ENCODE measurements around the gene SYNJ2BP.
A peak's percentile ranks its signal among the peaks of the same experiment; 100 is the strongest.
"Not testable (repeated sequence)": the region's sequence is repeated elsewhere in the genome, so short reads cannot be mapped to it uniquely, and the experiment has no call there.

Gene SYNJ2BP, protein sequence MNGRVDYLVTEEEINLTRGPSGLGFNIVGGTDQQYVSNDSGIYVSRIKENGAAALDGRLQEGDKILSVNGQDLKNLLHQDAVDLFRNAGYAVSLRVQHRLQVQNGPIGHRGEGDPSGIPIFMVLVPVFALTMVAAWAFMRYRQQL

DNA sequence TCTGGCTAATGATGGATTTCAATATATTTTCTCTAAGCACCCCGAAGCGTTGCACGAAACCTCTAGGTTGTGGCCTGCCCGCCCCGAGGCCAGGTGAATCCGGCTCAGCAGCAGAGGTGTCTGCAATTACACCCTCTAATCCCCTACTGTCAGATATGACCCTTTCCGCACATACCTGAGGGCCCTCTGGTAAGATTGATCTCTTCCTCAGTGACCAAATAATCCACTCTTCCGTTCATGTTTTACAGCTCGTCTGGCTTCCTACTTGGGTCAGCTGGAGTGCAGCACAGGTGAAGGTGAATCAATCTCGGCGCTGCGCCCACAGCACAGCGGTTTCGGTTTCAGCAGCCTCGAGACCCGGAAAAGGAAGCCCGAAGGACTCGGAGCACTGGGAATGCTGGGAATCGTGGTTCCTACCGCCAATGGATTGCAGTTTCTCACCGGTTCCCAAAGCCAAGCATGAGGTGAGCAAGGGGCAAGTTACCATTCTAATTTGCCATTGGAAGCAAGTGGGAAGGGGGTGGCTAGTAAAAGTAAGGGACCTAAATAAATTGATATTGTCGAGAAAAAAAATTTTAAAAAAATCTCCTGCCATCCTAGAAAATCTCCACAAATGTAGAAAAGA lies at the start of gene SYNJ2BP:
SYNJ2BP (minus strand) TSS at position 366 of the 625 bp plus-strand sequence; CDS start at position 239, 127 bp downstream.
- peak; percentile 27 for DNase-seq (ENCODE audit: low read depth)

DNA sequence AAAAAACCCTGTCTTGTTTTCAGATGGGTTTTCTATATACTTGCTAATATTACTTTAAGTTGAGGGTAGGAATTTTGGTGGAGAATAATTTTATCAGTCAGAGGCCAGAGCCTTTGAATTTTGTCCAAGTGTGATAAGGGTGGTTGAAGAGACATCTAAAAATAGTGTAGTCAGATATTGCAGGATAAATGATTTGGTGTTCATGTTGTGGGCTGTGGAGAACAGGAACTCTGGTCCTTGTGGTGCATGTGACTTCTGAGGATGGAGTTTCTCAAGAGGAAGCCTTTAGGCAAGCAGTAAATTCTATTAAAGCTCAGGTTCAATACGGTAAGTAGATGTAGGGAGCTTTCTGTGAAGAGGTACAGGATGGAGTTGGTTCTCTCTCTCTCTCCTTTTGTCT lies 37.8 kb upstream of the SYNJ2BP start:
- DNase-seq (ENCODE audit: low read depth), result no peak

DNA sequence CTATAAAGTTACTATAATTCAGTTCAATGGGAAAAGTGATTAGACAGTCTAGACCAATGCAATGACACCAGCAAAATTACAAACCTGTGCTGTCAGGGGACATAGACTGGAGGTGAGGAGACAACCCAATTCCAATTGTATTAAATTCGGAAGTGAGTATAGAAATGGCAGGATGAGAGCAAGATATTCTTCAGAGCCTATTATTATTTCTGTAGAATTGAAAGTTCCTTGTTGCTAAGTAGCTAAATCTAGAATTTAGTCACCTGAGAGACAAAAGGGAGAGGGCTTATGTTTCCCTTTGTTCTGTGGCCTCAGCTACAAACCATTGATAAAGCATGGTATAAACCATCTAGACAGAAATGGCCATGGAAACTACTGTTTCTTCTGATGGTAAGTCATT lies 35.0 kb upstream of the SYNJ2BP start, which contains the start of gene ADAM21:
ADAM21 (plus strand) TSS at position 301 of the 400 bp plus-strand sequence. CDS start 5,326 bp downstream, outside the sequence.
- DNase-seq (ENCODE audit: low read depth), result no peak

DNA sequence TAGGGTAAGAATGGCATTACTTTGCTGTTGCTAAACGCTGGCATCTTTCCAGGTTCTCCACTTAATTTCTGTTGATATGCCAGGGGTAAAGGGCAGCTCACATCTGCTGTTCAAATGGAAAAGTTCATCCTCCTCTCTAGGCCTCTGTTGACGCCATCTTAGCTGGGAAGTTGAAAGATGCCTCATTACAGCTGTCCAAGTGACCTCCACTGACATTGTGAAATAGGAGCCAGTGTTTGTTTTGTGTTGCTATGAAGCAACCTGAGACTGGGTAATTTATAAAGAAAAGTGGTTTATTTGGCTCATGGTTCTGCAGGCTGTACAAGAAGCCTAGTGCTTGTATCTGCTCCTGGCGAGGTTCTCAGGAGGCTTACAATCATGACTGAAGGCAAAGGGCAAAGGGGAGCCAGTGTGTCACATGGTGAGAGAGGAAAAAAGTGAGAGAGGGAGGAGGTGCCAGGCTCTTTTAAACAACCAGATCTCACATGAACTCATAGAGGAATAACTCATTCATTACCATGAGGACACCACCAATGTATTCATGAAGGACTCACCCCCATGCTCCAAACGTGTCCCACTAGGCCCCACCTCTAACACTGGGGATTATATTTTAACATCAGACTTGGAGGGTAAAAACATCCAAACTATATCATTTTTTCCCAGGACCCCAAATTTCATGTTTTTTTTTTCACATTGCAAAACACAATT lies 31.9 kb upstream of the SYNJ2BP start:
- DNase-seq (ENCODE audit: low read depth), result no peak

DNA sequence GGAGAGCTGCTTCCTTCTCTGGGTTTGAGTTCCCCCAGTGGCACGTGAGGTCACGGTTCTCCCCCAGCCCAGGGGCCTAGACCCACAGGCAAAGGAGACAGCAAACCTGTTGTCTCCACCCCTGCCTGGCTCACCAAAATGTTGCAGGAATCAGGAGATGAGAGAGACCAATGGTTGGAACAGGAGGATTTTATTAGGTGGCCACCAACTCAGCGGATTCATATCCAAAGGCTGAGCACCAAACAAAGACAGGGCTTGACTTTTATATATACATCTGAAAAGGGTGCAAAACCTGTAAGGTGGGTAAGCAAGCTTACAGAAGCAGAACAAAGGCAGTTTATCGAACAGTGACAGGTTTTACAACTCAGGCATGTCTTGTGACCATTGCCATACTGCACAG lies 25.9 kb upstream of the SYNJ2BP start:
- no peak for DNase-seq (ENCODE audit: low read depth)

DNA sequence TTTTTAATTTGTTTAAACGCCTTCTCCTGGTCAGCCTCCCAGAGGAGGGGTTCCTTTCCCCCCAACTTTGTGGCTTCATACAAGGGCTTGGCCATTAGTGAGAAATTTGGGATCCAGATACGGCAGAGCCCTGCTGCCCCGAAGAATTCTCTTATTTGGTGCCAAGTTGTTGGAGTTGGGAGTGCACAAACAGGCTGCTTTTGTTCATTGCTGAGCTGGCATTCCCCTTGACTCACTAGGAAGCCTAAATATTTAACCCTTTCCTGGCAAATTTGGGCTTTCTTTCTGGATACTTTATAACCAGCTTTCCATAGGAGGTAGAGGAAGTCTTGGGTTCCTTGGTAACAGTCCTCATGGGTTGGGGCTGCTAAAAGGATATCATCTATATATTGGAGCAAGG lies 24.8 kb upstream of the SYNJ2BP start:
- no peak for DNase-seq (ENCODE audit: low read depth)

DNA sequence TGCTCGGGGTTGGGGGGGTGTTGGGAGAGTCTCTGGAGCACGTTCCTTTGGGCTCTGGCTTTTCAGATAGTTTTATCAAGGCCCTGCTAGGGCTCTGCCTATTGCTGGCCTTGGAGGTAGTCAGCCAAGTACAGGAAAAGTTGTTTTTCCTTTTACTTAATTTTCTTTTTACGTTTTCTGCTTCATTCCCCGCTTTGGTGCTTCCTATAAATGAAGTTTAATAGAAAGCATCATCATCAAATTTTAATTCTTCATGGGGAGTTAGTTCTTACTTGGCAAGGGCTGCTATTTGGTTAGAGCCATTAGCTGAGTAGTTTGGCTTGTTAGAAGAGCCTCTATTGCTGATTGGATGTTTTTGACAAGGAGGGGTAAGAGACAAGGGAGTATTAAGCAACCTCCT lies 20.0 kb upstream of the SYNJ2BP start:
- no peak for DNase-seq (ENCODE audit: low read depth)

DNA sequence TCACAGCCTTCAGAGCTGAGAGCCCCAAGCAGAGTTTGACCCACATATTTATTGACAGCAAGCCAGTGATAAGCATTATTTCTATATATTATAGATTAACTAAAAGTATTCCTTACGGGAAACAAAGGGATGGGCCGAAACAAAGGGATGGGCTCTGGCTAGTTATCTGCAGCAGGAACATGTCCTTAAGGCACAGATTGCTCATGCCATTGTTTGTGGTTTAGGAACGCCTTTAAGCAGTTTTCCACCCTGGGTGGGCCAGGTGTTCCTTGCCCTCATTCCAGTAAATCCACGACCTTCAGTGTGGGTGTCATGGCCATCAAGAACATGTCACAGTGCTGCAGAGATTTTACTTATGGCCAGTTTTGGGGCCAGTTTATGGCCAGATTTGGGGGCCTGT lies 9.7 kb upstream of the SYNJ2BP start:
- DNase-seq (ENCODE audit: low read depth), result not testable (repeated sequence)

DNA sequence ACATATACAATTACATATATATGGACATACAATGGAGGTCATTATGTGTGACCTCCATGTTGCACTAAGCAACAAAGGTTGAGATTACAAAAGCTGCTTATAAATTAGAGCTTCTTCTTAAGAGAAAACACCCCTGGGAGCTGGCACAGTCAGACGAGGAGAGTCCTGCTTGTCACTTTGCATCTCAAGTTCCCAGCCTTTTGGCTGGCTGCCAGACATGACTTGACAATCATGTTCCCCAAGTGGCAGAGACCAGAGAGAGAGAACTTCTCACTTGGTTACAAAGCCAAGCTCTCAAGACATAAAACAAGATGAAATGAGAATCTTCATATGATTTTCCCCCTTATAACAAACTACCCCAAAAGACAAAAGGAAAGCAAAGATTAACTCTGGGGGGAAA lies 8.5 kb upstream of the SYNJ2BP start:
- DNase-seq (ENCODE audit: low read depth), result no peak

DNA sequence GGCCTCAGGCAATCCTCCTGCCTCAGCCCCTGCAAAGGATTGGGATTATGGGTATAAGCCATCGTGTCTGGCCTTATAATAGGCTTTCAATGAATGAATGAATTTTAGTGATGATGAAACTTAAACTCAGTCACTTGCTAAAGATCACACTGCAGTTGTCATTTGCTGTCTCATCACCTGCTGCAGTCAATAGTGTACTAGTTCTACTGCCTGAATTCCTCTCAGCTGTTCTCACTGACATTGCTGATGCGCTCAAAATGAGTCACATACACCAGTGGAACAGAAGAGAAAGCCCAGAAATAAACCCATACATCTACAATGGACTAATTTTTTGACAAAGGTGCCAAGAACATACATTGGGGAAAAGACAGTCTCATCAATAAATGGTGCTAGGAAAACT lies 5.6 kb upstream of the SYNJ2BP start:
- DNase-seq (ENCODE audit: low read depth), result no peak

DNA sequence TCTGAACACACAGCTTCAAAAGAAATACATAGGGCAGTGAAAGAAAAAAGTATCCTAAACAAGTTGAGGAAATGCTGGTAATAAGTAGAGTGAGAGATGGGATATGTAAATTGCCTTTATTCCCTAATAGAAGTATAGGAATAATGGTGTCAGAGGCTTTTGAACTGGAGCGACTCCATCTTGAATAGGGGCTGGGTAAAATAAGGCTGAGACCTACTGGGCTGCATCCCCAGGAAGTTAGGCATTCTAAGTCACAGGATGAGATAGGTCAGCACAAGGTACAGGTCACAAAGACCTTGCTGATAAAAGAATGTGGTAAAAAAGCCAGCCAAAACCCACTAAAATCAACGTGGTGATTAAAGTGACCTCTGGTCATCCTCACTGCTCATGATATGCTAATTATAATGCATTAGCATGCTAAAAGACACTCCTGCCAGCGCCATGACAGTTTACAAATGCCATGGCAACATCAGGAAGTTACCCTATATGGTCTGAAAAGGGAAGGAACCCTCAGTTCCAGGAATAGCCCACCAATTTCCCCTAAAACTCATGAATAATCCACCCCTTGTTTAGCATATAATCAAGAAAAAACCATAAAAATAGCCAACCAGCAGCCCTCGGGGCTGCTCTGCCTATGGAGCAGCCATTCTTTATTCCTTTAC lies 2.5 kb upstream of the SYNJ2BP start:
- not testable (repeated sequence) for DNase-seq (ENCODE audit: low read depth)

DNA sequence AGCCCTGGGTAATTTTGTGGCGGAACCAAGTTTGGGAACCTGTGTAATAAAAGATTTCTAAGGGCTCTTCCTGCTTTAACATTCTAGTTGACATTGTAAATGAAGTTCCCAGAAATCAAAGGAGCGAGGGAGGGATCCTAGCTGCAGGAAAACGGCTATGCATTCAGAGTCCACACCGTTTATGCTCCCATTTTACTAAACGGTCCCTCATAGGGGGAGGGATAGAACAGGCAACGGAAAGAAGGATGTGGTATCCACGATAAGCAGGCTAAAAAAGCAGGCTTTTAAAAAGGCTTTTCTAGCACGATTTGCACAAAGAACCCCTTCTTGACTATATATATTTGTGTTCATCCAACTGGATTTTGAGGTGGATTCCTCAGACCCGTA lies 559 bp downstream of the SYNJ2BP start:
- DNase-seq (ENCODE audit: low read depth), result no peak

DNA sequence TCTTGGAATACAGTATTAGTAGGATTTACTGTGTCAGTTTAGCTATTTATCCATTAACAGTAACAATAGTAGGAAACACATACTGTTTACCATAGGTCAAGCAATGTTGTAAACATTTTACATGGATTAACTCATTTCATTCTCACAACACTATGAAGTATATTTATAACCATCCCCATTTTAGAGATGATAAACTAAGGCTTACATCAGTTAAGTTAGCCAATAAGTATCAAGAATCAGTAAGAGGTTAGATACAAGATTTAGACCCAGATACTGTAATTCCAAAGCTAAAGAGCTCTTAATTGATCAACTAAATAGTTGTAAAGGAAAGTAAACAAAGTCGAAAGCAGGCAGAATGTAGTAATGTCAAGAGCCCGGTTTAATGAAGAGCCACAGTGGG lies 1.1 kb downstream of the SYNJ2BP start:
- DNase-seq (ENCODE audit: low read depth), result no peak

DNA sequence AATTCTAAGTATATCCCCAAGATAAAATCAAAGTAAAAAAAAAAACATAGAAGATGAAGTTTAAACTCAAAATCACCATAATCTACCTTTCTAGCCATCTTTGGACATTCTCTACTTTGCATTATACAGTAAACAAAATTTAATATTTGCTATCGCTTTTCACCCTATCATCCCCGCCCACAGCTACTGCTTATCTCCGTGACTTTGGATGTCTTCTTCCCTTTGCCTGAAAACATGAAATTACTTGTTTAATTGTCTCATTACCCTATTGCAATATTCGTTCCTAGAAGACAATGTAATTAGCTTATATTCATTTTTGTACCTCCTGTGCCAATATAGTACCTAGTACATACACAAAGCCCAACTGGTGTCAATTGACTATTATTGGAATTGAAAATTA lies 9.3 kb downstream of the SYNJ2BP start:
- no peak for DNase-seq (ENCODE audit: low read depth)

DNA sequence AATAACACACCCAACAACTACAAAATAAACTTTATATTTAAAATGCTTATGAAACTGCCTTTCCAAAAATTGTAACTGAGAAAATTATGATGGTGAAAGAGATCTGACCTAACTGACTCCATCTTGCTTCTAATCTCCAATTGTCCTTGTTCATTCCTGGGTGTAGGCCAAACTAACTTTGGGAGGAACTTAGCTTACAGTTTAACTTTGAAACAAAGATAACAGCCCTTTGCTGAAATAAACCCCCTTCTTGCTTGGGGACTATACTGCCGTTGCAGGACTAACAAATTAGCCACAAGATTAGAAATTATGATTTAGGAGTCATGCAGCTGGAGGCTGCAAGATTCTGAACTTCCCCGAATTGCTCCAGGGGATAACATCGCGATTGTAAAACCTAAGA lies 10.7 kb downstream of the SYNJ2BP start:
- DNase-seq (ENCODE audit: low read depth), result not testable (repeated sequence)

DNA sequence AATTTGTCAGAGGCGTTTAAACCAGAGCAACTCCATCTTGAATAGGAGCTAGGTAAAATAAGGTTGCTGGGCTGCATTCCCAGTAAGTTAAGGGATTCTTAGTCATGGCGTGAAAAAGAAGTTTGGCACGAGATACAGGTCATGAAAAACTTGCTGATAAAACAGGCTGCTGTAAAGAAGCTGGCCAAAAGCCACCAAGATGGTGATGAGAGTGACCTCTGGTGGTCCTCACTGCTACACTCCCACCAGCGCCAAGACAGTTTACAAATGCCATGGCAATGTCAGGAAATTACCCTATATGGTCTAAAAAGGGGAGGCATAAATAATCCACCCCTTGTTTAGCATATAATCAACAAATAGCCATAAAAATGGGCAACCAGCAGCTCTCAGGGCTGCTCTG lies 13.6 kb downstream of the SYNJ2BP start:
- DNase-seq (ENCODE audit: low read depth), result not testable (repeated sequence)

DNA sequence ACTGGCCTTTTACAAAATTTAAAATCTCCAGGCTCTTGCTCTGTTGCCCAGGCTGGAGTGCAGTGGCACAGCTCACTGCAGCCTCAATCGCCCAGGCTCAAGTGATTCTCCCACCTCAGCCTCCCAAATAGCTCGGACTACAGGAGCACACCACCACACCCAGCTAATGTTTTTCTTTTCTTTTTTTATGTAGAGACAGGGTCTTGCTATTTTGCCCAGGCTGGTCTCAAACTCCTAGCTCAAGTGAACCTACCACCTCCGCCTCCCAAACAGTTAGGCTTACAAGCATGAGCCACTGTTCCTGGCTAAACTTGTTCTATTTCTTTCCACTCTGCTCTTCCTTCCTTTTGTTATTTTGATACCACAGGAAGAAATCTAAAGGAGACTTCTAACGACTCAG lies 15.2 kb downstream of the SYNJ2BP start:
- DNase-seq (ENCODE audit: low read depth), result no peak

DNA sequence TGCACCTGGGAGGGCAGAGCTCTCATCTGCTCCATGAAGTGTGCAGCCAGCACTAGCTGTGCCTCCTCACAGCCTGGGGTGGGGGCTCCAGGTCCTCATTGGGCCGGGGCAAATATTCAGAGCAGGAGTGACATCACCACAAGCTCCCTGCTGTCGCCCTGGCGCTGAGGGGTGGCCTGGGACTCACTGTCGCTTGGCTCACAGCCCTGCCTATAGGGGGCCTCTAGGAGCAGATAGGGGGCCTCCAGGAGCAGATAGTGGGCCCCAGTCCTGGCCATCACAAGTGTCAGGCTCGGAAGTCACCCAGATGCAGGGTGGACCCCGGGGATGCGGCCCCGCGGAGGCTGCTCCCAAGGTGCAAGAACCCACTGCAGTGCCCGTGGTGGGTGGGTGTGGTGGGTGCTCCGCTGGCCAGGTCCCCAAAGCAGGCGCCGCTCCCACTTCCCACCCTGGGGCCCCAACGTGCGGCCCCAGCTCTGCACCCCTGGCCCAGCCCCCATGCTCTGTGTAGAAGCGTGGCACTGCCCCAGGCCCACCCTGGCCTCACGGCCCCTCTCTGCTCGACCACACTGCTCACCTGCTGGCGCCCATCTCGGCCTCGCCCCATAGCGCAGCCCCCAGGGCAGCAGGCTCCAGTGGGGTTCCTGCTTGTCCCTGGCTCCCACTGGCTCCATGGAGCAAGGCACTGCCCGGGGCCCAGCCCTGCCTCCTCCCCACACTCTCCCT lies 18.0 kb downstream of the SYNJ2BP start:
- DNase-seq (ENCODE audit: low read depth), result no peak

DNA sequence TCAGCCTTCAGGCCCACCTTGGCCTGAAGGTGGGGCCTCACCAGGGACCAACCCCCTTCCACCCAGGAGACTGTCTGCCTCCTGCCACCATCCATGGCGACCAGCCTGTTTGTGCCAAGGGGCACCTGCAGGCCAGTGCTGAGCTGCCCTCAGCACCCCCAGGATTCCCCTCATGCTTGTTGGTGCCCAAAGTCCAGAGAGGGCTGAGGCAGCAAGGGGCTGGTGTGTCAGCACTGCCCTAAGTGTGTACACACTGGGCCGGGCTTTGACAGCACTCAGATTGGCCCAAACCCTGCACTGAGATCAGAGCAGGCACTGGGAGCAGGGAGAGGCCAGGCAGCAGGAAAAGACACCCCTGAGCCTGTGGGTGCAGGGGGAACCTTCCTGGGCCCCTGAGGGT lies 18.6 kb downstream of the SYNJ2BP start:
- no peak for DNase-seq (ENCODE audit: low read depth)

DNA sequence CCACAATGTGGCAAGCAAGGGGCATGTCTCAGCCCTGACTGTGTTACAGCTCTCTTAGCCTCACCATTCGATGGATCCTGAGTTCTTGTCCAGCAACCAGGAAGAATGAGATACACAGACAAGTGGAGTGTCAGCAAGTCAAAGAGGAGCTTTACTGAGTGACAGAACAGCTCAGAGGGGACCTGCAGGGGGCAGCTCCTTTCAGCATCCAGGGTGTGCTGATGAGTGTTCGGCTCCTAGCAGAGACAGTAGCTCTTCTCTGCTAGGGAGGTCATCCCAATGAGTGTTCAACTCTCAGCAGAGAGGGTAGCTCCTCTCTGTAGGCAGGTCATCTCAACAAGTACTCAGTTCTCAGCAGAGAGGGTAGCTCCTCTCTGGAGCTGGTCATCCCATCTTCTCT lies 19.1 kb downstream of the SYNJ2BP start:
- no peak for DNase-seq (ENCODE audit: low read depth)

DNA sequence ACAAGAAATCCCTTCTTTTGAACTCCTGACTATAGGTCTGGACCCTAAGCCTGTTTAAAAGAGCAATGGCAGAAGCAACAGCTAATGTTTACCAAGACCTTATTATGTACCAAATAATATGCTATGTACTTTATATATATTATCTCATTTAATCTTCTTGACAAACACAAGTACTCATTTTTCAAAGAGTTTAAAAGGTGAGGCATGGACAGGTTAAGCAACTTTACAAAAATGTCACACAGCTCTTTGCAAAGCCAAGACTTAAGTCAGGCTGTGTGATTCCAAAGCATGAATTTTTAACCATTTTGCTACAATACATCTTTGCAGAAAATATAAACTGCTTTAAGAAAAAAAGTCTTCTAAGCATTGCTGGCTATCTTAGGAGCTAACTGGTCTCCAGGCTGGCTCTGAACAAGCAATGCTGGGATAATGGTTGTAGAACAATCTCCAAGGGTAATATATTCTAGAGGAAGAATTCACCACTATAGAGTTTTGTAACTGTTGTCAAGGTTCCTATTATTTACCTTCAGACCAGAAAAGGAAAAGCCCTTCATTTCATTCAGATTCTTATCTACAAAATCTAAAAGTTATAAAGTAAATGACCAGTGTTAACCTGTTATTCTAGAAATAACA lies 22.1 kb downstream of the SYNJ2BP start:
- no peak for DNase-seq (ENCODE audit: low read depth)

DNA sequence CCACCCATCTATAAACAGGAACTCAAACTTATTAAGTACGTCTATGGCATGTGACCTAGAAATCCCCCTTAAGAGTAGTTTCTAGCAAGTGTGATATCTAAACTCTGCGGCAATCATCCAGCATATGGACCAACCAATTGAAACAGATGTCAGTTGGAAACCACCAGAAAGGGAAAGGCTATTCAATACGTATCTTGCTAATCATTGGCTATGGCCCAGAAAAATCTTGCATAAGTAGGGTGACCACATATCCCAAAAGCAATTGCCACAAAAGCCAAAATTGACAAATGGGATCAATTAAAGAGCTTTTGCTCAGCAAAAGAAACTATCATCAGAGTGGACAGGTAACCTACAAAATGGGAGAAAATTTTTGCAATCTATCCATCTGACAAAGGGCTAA lies 24.2 kb downstream of the SYNJ2BP start:
- no peak for DNase-seq (ENCODE audit: low read depth)
